HG02852 (cell line): Measurements from ENCODE around the gene FMNL2.
"Not testable (repeated sequence)": the region's sequence is repeated elsewhere in the genome, so short reads cannot be mapped to it uniquely, and the experiment has no call there.

Experiments used
- ATAC-seq: cut with Tn5 transposase; IDR thresholded peaks from one replicate; pipeline ENCODE4 v1.9.1; 2021; ENCODE audit warnings: mild to moderate bottlenecking, moderate library complexity; ENCODE audit not compliant: unreplicated experiment

Gene FMNL2

GRCh38 chr2:152335016-152335725 is at the start of gene FMNL2:
FMNL2 (plus strand) TSS chr2:152335174.
- peak; percentile 89 for ATAC-seq

GRCh38 chr2:152292991-152293390 is 42.0 kb upstream of the FMNL2 start:
- ATAC-seq = no peak

- no peak for ATAC-seq
Observed at GRCh38 chr2:152297715-152298114, 37.3 kb upstream of the FMNL2 start.

GRCh38 chr2:152298754-152299153 is 36.2 kb upstream of the FMNL2 start:
- ATAC-seq = no peak

- ATAC-seq = no peak
Observed at GRCh38 chr2:152301131-152301530, 33.8 kb upstream of the FMNL2 start.

GRCh38 chr2:152303951-152304350 is 31.0 kb upstream of the FMNL2 start:
- ATAC-seq = no peak

GRCh38 chr2:152304836-152305235 is 30.1 kb upstream of the FMNL2 start:
- no peak for ATAC-seq

- no peak for ATAC-seq
Observed at GRCh38 chr2:152307863-152308262, 27.1 kb upstream of the FMNL2 start.

GRCh38 chr2:152309352-152310214 is 25.4 kb upstream of the FMNL2 start:
- ATAC-seq = no peak

- ATAC-seq = no peak
Observed at GRCh38 chr2:152319822-152320570, 15.0 kb upstream of the FMNL2 start.

GRCh38 chr2:152320814-152321213 is 14.2 kb upstream of the FMNL2 start:
- ATAC-seq = no peak

GRCh38 chr2:152322222-152322621 is 12.8 kb upstream of the FMNL2 start:
- no peak for ATAC-seq

GRCh38 chr2:152325126-152325525 is 9.8 kb upstream of the FMNL2 start:
- ATAC-seq = not testable (repeated sequence)

- no peak for ATAC-seq
Observed at GRCh38 chr2:152326710-152327109, 8.3 kb upstream of the FMNL2 start.

- no peak for ATAC-seq
Observed at GRCh38 chr2:152328013-152328412, 7.0 kb upstream of the FMNL2 start.

GRCh38 chr2:152330235-152330866 is 4.6 kb upstream of the FMNL2 start:
- no peak for ATAC-seq

GRCh38 chr2:152334701-152335015 is 316 bp upstream of the FMNL2 start:
- ATAC-seq = no peak

- peak; percentile 14 for ATAC-seq
Observed at GRCh38 chr2:152335726-152336118, 748 bp downstream of the FMNL2 start.

- peak; percentile 27 for ATAC-seq
Observed at GRCh38 chr2:152336119-152336853, 1.3 kb downstream of the FMNL2 start.

- no peak for ATAC-seq
Observed at GRCh38 chr2:152336854-152337510, 2.0 kb downstream of the FMNL2 start.
